Caco-2 (cell line): ENCODE measurements around the gene LIMCH1. TPM values are rescaled to one million over a fixed set of nuclear protein-coding genes. Genes with fewer than 3 reads are reported as not detected.
"Not testable (repeated sequence)": the region's sequence is repeated elsewhere in the genome, so short reads cannot be mapped to it uniquely, and the experiment has no call there.

Source experiments
- Bru-seq: library from RNA; stranded (reverse); fragments of 400-500 nt; gene quantifications from one replicate; lab custom pipeline; 2021; lab: Mats Ljungman, UMichigan
- BruChase-seq, 2 experiments: library from RNA; stranded (reverse); fragments of 400-500 nt; gene quantifications; one replicate each; lab custom pipeline; 2021; lab: Mats Ljungman, UMichigan
- BruUV-seq: library from RNA; stranded (reverse); fragments of 400-500 nt; replicated peaks from 2 replicates; lab custom pipeline; 2021; lab: Mats Ljungman, UMichigan
- CTCF ChIA-PET: fragments of 300-600 bp; sonication (Branson Sonifier 250); formaldehyde crosslinking; loops from one replicate; lab custom pipeline; 2022; ENCODE audit warnings: antibody characterized with exemption; lab: Charles Lee
- POLR2A ChIA-PET: fragments of 300-600 bp; sonication (Branson Sonifier 250); formaldehyde crosslinking; loops from one replicate; lab custom pipeline; 2022; ENCODE audit warnings: antibody characterized with exemption; lab: Charles Lee
- DNase-seq, 2 experiments: peaks; one replicate each; pipeline versions ENCODE4 v3.0.0 to v3.0.0-alpha.2; 2020 to 2022
- H3K27me3 ChIP-seq: replicated peaks from 2 replicates; pipeline ENCODE4 v1.6.0; 2011; ENCODE audit warnings: low read length; ENCODE audit not compliant: control insufficient read depth, insufficient read depth
- H3K36me3 ChIP-seq: 2 replicates; pipeline ENCODE4 v1.5.1; 2011; ENCODE audit warnings: low read length; ENCODE audit not compliant: control insufficient read depth, insufficient read depth
- H3K4me1 ChIP-seq: fragments of 250-450 bp; sonication (Bioruptor Pico); 2 replicates; pipeline ENCODE4 v1.5.1; 2020; ENCODE audit warnings: mild to moderate bottlenecking
- H3K4me3 ChIP-seq: 2 replicates; pipeline ENCODE4 v1.5.1; 2011; ENCODE audit warnings: low read depth, mild to moderate bottlenecking, control low read depth, low read length
- H3K9me3 ChIP-seq: fragments of 250-450 bp; sonication (Bioruptor Pico); 2 replicates; pipeline ENCODE4 v1.5.1; 2020; ENCODE audit warnings: mild to moderate bottlenecking, moderate library complexity
- H3K27ac Mint-ChIP-seq: one replicate; pipeline ENCODE4 v1.8.0; 2022; ENCODE audit warnings: mixed read lengths; ENCODE audit not compliant: unreplicated experiment
- H3K27me3 Mint-ChIP-seq: one replicate; pipeline ENCODE4 v1.8.0; 2022; ENCODE audit warnings: mixed read lengths; ENCODE audit not compliant: insufficient read depth, unreplicated experiment
- H3K36me3 Mint-ChIP-seq: one replicate; pipeline ENCODE4 v1.8.0; 2022; ENCODE audit warnings: mild to moderate bottlenecking, mixed read lengths; ENCODE audit not compliant: insufficient read depth, unreplicated experiment
- H3K4me1 Mint-ChIP-seq: one replicate; pipeline ENCODE4 v1.8.0; 2022; ENCODE audit warnings: low read depth, mixed read lengths; ENCODE audit not compliant: unreplicated experiment
- H3K4me3 Mint-ChIP-seq: one replicate; pipeline ENCODE4 v1.8.0; 2022; ENCODE audit warnings: mild to moderate bottlenecking, moderate library complexity, mixed read lengths; ENCODE audit not compliant: unreplicated experiment
- H3K9me3 Mint-ChIP-seq: one replicate; pipeline ENCODE4 v1.8.0; 2022; ENCODE audit warnings: mixed read lengths; ENCODE audit not compliant: unreplicated experiment
- CTCF ChIP-seq, 2 experiments: fragments of 200-600 bp in 1 of 2; IDR thresholded peaks; 1 replicate in 1 of 2; 2 replicates in 1 of 2; pipeline versions ENCODE4 v1.5.1 to v1.8.0; 2011 to 2022; ENCODE audit warnings: antibody characterized with exemption in 1 of 2, control low read depth in 1 of 2, inconsistent platforms in 1 of 2, low read depth in 1 of 2, low read length in 1 of 2, mild to moderate bottlenecking in 1 of 2, moderate library complexity in 1 of 2; ENCODE audit not compliant: insufficient read depth in 1 of 2, severe bottlenecking in 1 of 2, unreplicated experiment in 1 of 2
- intact Hi-C: fragments of 100-400 bp; cut with micrococcal nuclease; formaldehyde crosslinking; loops from one replicate; pipeline ENCODE4 v1.10.0; 2022; ENCODE audit not compliant: unreplicated experiment
- long read RNA-seq: library from polyadenylated mRNA; stranded (forward); transcript quantifications from one replicate; pipeline ENCODE4 v2.0.0, GENCODE V29; 2022
- total RNA-seq: library from RNA; stranded (reverse); gene quantifications from 2 replicates; pipeline ENCODE4 v1.2.3, GENCODE V29; 2022

The LIMCH1 gene
- total RNA-seq (6.2 and 8.4 TPM in 2 replicates), Bru-seq, nascent RNA (percentile 42 among the genes with signal in this experiment), BruChase-seq, experiment 1, labeled RNA remaining after a 2-hour chase (percentile 45 among the genes with signal in this experiment), BruChase-seq, experiment 2, labeled RNA remaining after a 6-hour chase (percentile 42 among the genes with signal in this experiment)
- long read RNA-seq, full-length matches to known transcripts: 1 of 7 reads
- long read RNA-seq, partial matches to known transcripts: 2 of 7 reads
- long read RNA-seq, other reads (novel, unspliced or antisense): 4 of 7 reads

DNA sequence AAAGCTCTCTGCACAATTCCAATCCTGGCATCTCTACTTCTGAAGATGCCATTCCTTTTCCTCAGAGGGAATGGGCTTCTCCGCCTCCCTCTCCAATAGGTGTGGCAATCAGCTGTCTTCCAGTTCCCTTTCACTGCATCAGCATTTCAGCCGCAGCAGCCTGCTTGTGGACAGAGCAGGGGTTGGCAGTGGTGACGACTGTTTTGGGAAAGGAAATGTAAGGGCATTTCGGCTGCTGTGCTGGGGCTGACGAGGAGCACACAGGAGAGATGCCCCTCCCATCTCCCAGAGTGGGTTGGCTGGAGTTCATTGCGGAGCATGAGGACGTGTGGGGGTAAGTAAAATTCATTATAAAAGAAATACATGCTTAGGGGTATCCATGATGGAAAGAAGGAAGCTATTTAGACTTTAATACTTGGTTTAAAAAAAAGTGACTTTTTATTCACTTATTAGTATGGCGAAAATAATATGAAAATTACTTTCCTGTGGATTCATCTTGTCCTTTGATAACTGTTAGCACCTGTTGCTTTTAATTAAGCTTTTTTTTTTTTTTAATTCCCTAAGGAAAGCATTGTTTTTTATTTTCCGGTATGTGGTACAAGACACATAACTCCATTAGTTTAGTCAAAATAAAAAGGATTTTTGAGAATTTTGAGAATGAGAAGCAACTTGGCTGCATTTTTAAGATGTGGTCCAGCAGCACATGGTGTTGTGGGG is at the start of gene LIMCH1:
Gene LIMCH1, plus strand, starts transcription at position 141 of the 717 bp plus-strand sequence. CDS start 67,839 bp downstream, outside the sequence.
- intact Hi-C loops: no loop called here
- no peak within 1 kb of the TSS for H3K4me3 ChIP-seq
- H3K36me3 ChIP-seq: no peaks in the 10 kb centered on the region
- no peak within 1 kb of the TSS for H3K4me3 Mint-ChIP-seq
- no peaks in the 10 kb centered on the region for H3K27me3 Mint-ChIP-seq
- TF ChIP-seq CTCF (IDR thresholded peaks at IDR 0.05; ENCODE audit: insufficient read depth in 1 of 2, low read depth in 1 of 2, low read length in 1 of 2, severe bottlenecking in 1 of 2, unreplicated experiment in 1 of 2): no peak
- H3K4me1 ChIP-seq: peaks cover 16% of the 10 kb centered on the region
- H3K9me3 Mint-ChIP-seq: no peaks in the 10 kb centered on the region
- ChIA-PET CTCF (no interaction called here), POLR2A (no interaction called here)
- H3K36me3 Mint-ChIP-seq: no peaks in the 10 kb centered on the region
- BruUV-seq: no TSS peak
- no peak within 1 kb of the TSS for H3K27ac Mint-ChIP-seq
- no peak for DNase-seq
- peaks cover 9% of the 10 kb centered on the region for H3K4me1 Mint-ChIP-seq
- no peaks in the 10 kb centered on the region for H3K9me3 ChIP-seq
- no peaks in the 10 kb centered on the region for H3K27me3 ChIP-seq

- H3K4me3 ChIP-seq, POLR2A ChIA-PET, H3K27me3 ChIP-seq, H3K4me1 Mint-ChIP-seq, H3K27me3 Mint-ChIP-seq, H3K4me3 Mint-ChIP-seq, H3K9me3 Mint-ChIP-seq, H3K36me3 Mint-ChIP-seq, CTCF ChIA-PET, H3K9me3 ChIP-seq, DNase-seq, H3K4me1 ChIP-seq, BruUV-seq, H3K27ac Mint-ChIP-seq, intact Hi-C loops, H3K36me3 ChIP-seq: not testable (repeated sequence)
These were observed 46.8 kb upstream of the LIMCH1 start for GRCh38 chr4:41491081-41491576.

DNA sequence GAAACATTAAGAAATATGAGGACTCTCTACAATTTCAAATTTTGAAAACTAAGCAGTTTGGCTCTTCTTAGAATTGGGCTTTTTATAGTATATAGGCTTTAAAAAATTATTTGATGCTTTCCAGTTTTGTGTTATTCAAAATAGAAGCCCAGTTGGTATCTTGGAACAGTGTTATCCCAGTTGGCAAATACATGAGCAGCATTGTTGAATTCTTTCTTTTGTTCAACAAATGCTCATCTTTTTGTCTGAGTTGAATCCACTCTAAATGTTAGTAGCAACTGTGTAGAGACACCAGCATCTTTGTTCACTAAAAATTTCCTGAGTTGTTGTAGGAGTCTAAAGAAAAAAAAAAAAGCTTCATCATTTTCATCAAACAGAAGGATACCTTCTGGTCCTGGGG is 41.0 kb upstream of the LIMCH1 start:
- no peaks in the 10 kb centered on the region for H3K9me3 Mint-ChIP-seq
- no TSS peak for BruUV-seq
- Histone ChIP-seq H3K36me3 (no peaks in the 10 kb centered on the region), H3K27me3 (no peaks in the 10 kb centered on the region), H3K4me1 (no peaks in the 10 kb centered on the region), H3K4me3 (no peak overlapping the region), H3K9me3 (no peaks in the 10 kb centered on the region)
- intact Hi-C loops: no loop called here
- H3K27me3 Mint-ChIP-seq: no peaks in the 10 kb centered on the region
- no peaks in the 10 kb centered on the region for H3K36me3 Mint-ChIP-seq
- H3K4me3 Mint-ChIP-seq: no peak overlapping the region
- no peaks in the 10 kb centered on the region for H3K4me1 Mint-ChIP-seq
- no peak for DNase-seq
- H3K27ac Mint-ChIP-seq: no peak overlapping the region
- no peak for TF ChIP-seq CTCF (IDR thresholded peaks at IDR 0.05; ENCODE audit: insufficient read depth in 1 of 2, low read depth in 1 of 2, low read length in 1 of 2, severe bottlenecking in 1 of 2, unreplicated experiment in 1 of 2)
- ChIA-PET POLR2A (no interaction called here), CTCF (no interaction called here)
